HEK293T (cell line): ENCODE data around the gene NUDT2.

Experiments
- BHLHE40 ChIP-seq: fragments of 450-650 bp; IDR thresholded peaks from 2 replicates; pipeline ENCODE4 v1.6.1; 2016; ENCODE audit warnings: mild to moderate bottlenecking, moderate library complexity, borderline replicate concordance
- ELF4 ChIP-seq: fragments of 450-650 bp; IDR thresholded peaks from 2 replicates; pipeline ENCODE4 v1.6.1; 2017; ENCODE audit warnings: antibody characterized with exemption
- SP1 ChIP-seq: fragments of 450-650 bp; IDR thresholded peaks from 2 replicates; pipeline ENCODE4 v1.6.1; 2017

DNA sequence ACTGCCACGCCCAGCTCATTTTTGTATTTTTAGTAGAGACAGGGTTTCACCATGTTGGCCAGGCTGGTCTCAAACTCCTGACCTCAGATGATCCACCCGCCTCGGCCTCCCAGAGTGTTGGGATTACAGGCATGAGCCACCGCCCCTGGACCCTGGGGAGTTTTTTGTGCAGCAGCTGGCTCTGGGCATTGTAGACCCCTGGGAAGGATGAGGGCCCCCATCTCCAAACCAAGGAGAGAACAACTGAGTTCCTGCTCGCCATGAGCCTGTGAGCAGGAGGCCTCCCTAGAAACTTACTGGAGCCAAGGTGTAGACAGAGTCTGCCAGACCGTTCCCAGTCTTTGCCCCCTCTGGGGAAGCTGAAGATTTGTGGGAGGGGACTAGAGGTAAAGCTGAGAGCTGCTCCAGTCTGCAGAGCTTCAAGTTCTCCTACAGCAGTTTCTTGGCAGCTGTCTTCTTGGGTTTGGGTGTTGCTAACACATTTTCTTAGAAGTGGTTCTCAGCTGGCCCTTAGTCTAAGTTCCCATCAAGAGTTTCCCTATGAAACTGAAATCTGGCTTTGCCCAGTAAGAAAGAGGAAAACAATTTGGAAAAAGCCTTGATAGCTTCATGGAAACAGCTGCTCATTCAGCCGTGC, 12.4 kb downstream of the NUDT2 start:
- TF ChIP-seq BHLHE40 (no peak), SP1 (no peak), ELF4 (no peak)
